ENCODE results near the gene MYCL. TPM values are rescaled to one million over a fixed set of nuclear protein-coding genes. Genes with fewer than 3 reads are reported as not detected.

Gene MYCL
- total RNA-seq, 6 donors from 2014 or later = 4.3 to 8.2 (median 6.1) TPM

DNA sequence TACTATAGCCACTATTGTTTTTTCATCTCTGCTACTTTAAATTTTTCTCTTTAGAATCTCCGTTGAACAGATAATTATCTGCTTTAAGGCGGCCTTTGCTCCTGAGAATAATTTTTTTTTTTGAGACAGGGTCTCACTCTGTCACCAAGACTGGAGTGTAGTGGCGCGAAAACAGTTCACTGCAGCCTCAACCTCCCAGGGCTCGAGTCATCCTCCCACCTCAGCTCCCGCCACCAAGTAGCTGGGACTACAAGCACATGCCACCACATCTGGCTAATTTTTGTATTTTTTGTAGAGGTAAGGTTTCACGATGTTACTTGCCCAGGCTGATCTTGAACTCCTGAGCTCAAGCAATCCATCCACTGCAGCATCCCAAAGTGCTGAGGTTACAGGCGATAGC, 47.0 kb downstream of the MYCL start:
- Histone ChIP-seq H3K27me3 (no peaks in the 10 kb centered on the region), H3K9me3 (no peaks in the 10 kb centered on the region), H3K4me1 (peaks cover 0 to 15% (median 5%) of the 10 kb centered on the region in 4 donors), H3K36me3 (peaks cover 0 to 48% (median 3%) of the 10 kb centered on the region in 4 donors), H3K4me3 (no peak overlapping the region), H3K27ac (no peak overlapping the region)
- ATAC-seq (ENCODE audit: low FRiP score in 2 of 2) = no peak
- no peak for DNase-seq
- WGBS, 2 donors = 95 to 97% methylated on average over 8 of the region's 8 CpGs
- TF ChIP-seq, protein P1, sequence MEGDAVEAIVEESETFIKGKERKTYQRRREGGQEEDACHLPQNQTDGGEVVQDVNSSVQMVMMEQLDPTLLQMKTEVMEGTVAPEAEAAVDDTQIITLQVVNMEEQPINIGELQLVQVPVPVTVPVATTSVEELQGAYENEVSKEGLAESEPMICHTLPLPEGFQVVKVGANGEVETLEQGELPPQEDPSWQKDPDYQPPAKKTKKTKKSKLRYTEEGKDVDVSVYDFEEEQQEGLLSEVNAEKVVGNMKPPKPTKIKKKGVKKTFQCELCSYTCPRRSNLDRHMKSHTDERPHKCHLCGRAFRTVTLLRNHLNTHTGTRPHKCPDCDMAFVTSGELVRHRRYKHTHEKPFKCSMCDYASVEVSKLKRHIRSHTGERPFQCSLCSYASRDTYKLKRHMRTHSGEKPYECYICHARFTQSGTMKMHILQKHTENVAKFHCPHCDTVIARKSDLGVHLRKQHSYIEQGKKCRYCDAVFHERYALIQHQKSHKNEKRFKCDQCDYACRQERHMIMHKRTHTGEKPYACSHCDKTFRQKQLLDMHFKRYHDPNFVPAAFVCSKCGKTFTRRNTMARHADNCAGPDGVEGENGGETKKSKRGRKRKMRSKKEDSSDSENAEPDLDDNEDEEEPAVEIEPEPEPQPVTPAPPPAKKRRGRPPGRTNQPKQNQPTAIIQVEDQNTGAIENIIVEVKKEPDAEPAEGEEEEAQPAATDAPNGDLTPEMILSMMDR (IDR thresholded peaks at IDR 0.05) = no peak
- TF ChIP-seq POLR2A (IDR thresholded peaks at IDR 0.05) = no peak
- no peak for TF ChIP-seq POLR2AphosphoS5 (IDR thresholded peaks at IDR 0.05)

DNA sequence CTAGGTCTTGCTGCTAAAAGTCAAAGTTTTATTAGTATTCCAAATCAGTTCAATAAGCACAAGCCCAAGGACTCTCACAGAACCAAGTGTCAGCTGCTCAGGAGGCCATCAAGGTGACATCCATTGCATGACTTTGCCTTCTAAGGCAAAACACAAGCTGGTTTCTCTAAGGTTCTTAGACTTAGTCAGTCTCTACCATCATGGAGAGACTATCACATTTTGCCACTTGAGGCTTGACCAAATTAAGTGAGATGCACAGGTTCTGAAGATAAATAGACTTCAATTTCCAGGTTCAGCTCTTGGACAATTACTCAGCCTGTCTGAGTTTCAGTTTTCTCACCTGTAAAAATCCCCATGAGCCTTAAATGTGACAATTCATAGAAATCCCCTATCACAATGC, 47.4 kb downstream of the MYCL start:
- ATAC-seq (ENCODE audit: low FRiP score in 2 of 2) (no peak), DNase-seq (no peak)
- Histone ChIP-seq H3K4me1 (peaks cover 0 to 15% (median 5%) of the 10 kb centered on the region in 4 donors), H3K27ac (no peak overlapping the region), H3K27me3 (no peaks in the 10 kb centered on the region), H3K4me3 (no peak overlapping the region), H3K9me3 (no peaks in the 10 kb centered on the region), H3K36me3 (peaks cover 0 to 52% (median 3%) of the 10 kb centered on the region in 4 donors)
- TF ChIP-seq, protein P1 (IDR thresholded peaks at IDR 0.05) = no peak
- TF ChIP-seq POLR2A (IDR thresholded peaks at IDR 0.05) (no peak), POLR2AphosphoS5 (IDR thresholded peaks at IDR 0.05) (no peak), EP300 (IDR thresholded peaks at IDR 0.05) (no peak)

DNA sequence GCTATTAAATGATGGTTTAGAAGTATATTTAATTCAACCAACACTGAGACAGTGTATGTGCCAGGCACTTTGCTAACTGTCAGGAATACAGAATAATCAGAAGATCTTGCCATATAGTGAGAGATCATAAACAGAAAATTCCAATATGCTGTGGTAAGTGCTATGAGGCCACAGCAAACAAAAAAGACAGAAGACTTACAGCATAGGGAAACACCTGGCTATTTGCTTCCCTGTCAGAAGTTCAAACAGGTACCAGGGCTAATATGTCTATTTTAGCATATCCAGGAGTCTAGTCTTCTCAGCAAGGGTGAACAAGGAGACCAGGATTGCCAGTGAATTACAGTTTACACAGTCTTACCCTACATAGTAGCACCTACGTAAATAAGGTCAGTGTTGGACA, 48.8 kb downstream of the MYCL start:
- Histone ChIP-seq H3K36me3 (peaks cover 0 to 62% (median 3%) of the 10 kb centered on the region in 4 donors), H3K27ac (peak overlapping the region in 1 of 4 donors; percentile 6)
- 82 to 86% methylated on average over 1 of the region's 1 CpG for WGBS, 2 donors

DNA sequence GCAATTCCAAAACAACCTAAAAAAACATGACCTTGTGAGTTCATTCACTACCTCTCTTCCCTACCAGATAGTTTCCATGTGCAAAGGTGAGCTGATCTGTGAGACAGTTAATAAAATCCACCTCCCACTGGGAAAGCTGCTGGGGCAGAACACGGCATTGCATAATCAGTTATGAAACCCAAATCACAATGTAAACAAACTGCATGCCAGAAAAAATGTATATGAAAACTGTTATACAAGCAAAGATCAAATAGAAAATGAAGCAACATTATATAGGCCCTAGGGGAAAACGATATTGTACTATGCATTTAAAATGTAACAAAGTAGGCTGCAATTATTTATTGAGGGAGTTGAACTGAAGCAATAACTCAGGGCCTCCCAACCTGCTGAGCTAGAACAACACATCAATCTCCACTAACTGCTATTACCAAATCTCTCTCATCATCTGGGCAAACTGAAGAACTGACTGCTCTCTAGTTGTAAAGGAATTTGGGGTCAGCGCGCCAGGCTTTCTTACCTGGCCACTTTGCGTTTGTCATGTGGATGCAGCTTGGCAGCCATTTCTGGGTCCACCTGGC, 49.4 kb downstream of the MYCL start:
- no peak overlapping the region for H3K4me3 ChIP-seq
- no peak for ATAC-seq (ENCODE audit: low FRiP score in 2 of 2)
- H3K27ac ChIP-seq = peak overlapping the region in 2 of 4 donors; percentile 6 to 8
- peaks cover 0 to 15% (median 5%) of the 10 kb centered on the region in 4 donors for H3K4me1 ChIP-seq
- no peak for TF ChIP-seq EP300 (IDR thresholded peaks at IDR 0.05)
- TF ChIP-seq POLR2AphosphoS5 (IDR thresholded peaks at IDR 0.05) = no peak
- no peak for TF ChIP-seq POLR2A (IDR thresholded peaks at IDR 0.05)
- TF ChIP-seq, protein P1 (IDR thresholded peaks at IDR 0.05) = no peak
- peaks cover 0 to 68% (median 3%) of the 10 kb centered on the region in 4 donors for H3K36me3 ChIP-seq
- no peaks in the 10 kb centered on the region for H3K9me3 ChIP-seq
- peak in 1 of 2 donors; percentile 26 for DNase-seq
- no peaks in the 10 kb centered on the region for H3K27me3 ChIP-seq
- 63 to 70% methylated on average over 5 of the region's 5 CpGs for WGBS, 2 donors

More for the DNA sequence above, 48.8 kb downstream of the MYCL start:
- Histone ChIP-seq H3K4me3 (no peak overlapping the region), H3K4me1 (peaks cover 0 to 15% (median 5%) of the 10 kb centered on the region in 4 donors), H3K27me3 (no peaks in the 10 kb centered on the region), H3K9me3 (no peaks in the 10 kb centered on the region)
- DNase-seq (no peak), ATAC-seq (ENCODE audit: low FRiP score in 2 of 2) (no peak)
- TF ChIP-seq EP300 (IDR thresholded peaks at IDR 0.05) (no peak), POLR2A (IDR thresholded peaks at IDR 0.05) (no peak), POLR2AphosphoS5 (IDR thresholded peaks at IDR 0.05) (no peak)
- TF ChIP-seq, protein P1 (IDR thresholded peaks at IDR 0.05) = no peak

All from upper lobe of left lung (tissue), 6 donors.